Caco-2 (cell line): Measurements from ENCODE around the gene RANBP10. TPM values are rescaled to one million over a fixed set of nuclear protein-coding genes. Genes with fewer than 3 reads are reported as not detected.

Source experiments
- BruUV-seq: library from RNA; stranded (reverse); fragments of 400-500 nt; replicated peaks from 2 replicates; lab custom pipeline; 2021; lab: Mats Ljungman, UMichigan
- CTCF ChIA-PET: fragments of 300-600 bp; sonication (Branson Sonifier 250); formaldehyde crosslinking; loops from one replicate; lab custom pipeline; 2022; ENCODE audit warnings: antibody characterized with exemption; lab: Charles Lee
- POLR2A ChIA-PET: fragments of 300-600 bp; sonication (Branson Sonifier 250); formaldehyde crosslinking; loops from one replicate; lab custom pipeline; 2022; ENCODE audit warnings: antibody characterized with exemption; lab: Charles Lee
- DNase-seq, 2 experiments: peaks; one replicate each; pipeline versions ENCODE4 v3.0.0 to v3.0.0-alpha.2; 2020 to 2022
- H3K27me3 ChIP-seq: replicated peaks from 2 replicates; pipeline ENCODE4 v1.6.0; 2011; ENCODE audit warnings: low read length; ENCODE audit not compliant: control insufficient read depth, insufficient read depth
- H3K36me3 ChIP-seq: 2 replicates; pipeline ENCODE4 v1.5.1; 2011; ENCODE audit warnings: low read length; ENCODE audit not compliant: control insufficient read depth, insufficient read depth
- H3K4me1 ChIP-seq: fragments of 250-450 bp; sonication (Bioruptor Pico); 2 replicates; pipeline ENCODE4 v1.5.1; 2020; ENCODE audit warnings: mild to moderate bottlenecking
- H3K4me3 ChIP-seq: 2 replicates; pipeline ENCODE4 v1.5.1; 2011; ENCODE audit warnings: low read depth, mild to moderate bottlenecking, control low read depth, low read length
- H3K9me3 ChIP-seq: fragments of 250-450 bp; sonication (Bioruptor Pico); 2 replicates; pipeline ENCODE4 v1.5.1; 2020; ENCODE audit warnings: mild to moderate bottlenecking, moderate library complexity
- H3K27ac Mint-ChIP-seq: one replicate; pipeline ENCODE4 v1.8.0; 2022; ENCODE audit warnings: mixed read lengths; ENCODE audit not compliant: unreplicated experiment
- H3K27me3 Mint-ChIP-seq: one replicate; pipeline ENCODE4 v1.8.0; 2022; ENCODE audit warnings: mixed read lengths; ENCODE audit not compliant: insufficient read depth, unreplicated experiment
- H3K36me3 Mint-ChIP-seq: one replicate; pipeline ENCODE4 v1.8.0; 2022; ENCODE audit warnings: mild to moderate bottlenecking, mixed read lengths; ENCODE audit not compliant: insufficient read depth, unreplicated experiment
- H3K4me1 Mint-ChIP-seq: one replicate; pipeline ENCODE4 v1.8.0; 2022; ENCODE audit warnings: low read depth, mixed read lengths; ENCODE audit not compliant: unreplicated experiment
- H3K4me3 Mint-ChIP-seq: one replicate; pipeline ENCODE4 v1.8.0; 2022; ENCODE audit warnings: mild to moderate bottlenecking, moderate library complexity, mixed read lengths; ENCODE audit not compliant: unreplicated experiment
- H3K9me3 Mint-ChIP-seq: one replicate; pipeline ENCODE4 v1.8.0; 2022; ENCODE audit warnings: mixed read lengths; ENCODE audit not compliant: unreplicated experiment
- intact Hi-C: fragments of 100-400 bp; cut with micrococcal nuclease; formaldehyde crosslinking; loops from one replicate; pipeline ENCODE4 v1.10.0; 2022; ENCODE audit not compliant: unreplicated experiment
- total RNA-seq: library from RNA; stranded (reverse); gene quantifications from 2 replicates; pipeline ENCODE4 v1.2.3, GENCODE V29; 2022
- TF ChIP-seq, protein P1 (sequence below), 2 experiments: fragments of 200-600 bp in 1 of 2; IDR thresholded peaks; 1 replicate in 1 of 2; 2 replicates in 1 of 2; pipeline versions ENCODE4 v1.5.1 to v1.8.0; 2011 to 2022; ENCODE audit warnings: antibody characterized with exemption in 1 of 2, control low read depth in 1 of 2, inconsistent platforms in 1 of 2, low read depth in 1 of 2, low read length in 1 of 2, mild to moderate bottlenecking in 1 of 2, moderate library complexity in 1 of 2; ENCODE audit not compliant: insufficient read depth in 1 of 2, severe bottlenecking in 1 of 2, unreplicated experiment in 1 of 2

RANBP10 gene
- total RNA-seq, 1 experiment from 2014 or later, result 21.8 TPM

DNA sequence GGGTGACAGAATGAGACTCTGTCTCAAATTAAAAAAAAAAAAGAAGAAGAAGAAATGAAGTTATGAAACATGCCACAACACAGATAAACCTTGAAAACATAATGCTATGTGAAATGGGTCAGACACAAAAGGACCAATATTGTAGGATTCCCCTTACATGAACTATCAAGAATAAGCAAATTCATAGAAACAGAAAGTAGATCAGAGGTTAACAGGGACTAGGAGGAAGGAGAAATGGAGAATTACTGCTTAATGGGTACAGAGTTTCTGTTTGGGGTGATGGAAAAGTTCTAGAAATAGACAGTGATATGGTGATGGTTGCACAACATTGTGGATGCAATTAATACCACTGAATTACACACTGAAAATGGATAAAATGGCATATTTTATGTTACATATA lies 16.3 kb downstream of the RANBP10 start:
- Histone ChIP-seq H3K27me3 (no peaks in the 10 kb centered on the region), H3K4me1 (no peaks in the 10 kb centered on the region), H3K4me3 (no peak overlapping the region), H3K9me3 (0 out of 2 replicates have a peak, but pooled peaks cover 3% of the 10 kb centered on the region), H3K36me3 (no peaks in the 10 kb centered on the region)
- TF ChIP-seq, protein P1, sequence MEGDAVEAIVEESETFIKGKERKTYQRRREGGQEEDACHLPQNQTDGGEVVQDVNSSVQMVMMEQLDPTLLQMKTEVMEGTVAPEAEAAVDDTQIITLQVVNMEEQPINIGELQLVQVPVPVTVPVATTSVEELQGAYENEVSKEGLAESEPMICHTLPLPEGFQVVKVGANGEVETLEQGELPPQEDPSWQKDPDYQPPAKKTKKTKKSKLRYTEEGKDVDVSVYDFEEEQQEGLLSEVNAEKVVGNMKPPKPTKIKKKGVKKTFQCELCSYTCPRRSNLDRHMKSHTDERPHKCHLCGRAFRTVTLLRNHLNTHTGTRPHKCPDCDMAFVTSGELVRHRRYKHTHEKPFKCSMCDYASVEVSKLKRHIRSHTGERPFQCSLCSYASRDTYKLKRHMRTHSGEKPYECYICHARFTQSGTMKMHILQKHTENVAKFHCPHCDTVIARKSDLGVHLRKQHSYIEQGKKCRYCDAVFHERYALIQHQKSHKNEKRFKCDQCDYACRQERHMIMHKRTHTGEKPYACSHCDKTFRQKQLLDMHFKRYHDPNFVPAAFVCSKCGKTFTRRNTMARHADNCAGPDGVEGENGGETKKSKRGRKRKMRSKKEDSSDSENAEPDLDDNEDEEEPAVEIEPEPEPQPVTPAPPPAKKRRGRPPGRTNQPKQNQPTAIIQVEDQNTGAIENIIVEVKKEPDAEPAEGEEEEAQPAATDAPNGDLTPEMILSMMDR (IDR thresholded peaks at IDR 0.05; ENCODE audit: insufficient read depth in 1 of 2, low read depth in 1 of 2, low read length in 1 of 2, severe bottlenecking in 1 of 2, unreplicated experiment in 1 of 2), result no peak
- Mint-ChIP-seq H3K9me3 (no peaks in the 10 kb centered on the region), H3K36me3 (no peaks in the 10 kb centered on the region), H3K27me3 (no peaks in the 10 kb centered on the region), H3K4me1 (no peaks in the 10 kb centered on the region), H3K27ac (no peak overlapping the region), H3K4me3 (no peak overlapping the region)
- POLR2A ChIA-PET, result no interaction called here
- intact Hi-C loops, result no loop called here
- CTCF ChIA-PET, result no interaction called here
- no TSS peak for BruUV-seq
- no peak for DNase-seq

DNA sequence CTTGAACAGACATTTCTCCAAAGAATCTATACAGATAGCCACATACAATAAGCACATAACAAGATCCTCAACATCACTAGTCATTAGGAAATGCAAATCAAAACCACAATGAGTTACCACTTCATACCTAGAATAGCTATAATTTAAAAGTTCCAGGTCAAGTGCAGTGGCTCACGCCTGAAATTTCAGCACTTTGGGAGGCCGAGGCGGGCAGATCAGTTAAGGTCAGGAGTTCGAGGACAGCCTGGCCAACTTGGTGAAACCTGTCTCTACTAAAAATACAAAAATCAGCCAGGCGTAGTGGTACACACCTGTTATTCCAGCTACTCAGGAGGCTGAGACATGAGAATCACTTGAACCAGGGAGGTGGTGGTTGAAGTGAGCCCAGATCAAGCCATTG lies 19.9 kb downstream of the RANBP10 start:
- H3K4me3 Mint-ChIP-seq, result no peak overlapping the region
- Histone ChIP-seq H3K36me3 (no peaks in the 10 kb centered on the region), H3K4me3 (no peak overlapping the region), H3K27me3 (no peaks in the 10 kb centered on the region), H3K4me1 (no peaks in the 10 kb centered on the region), H3K9me3 (0 out of 2 replicates have a peak, but pooled peaks cover 3% of the 10 kb centered on the region)
- H3K36me3 Mint-ChIP-seq, result peaks cover 9% of the 10 kb centered on the region
- ChIA-PET POLR2A (no interaction called here), CTCF (no interaction called here)
- H3K27ac Mint-ChIP-seq, result no peak overlapping the region
- TF ChIP-seq, protein P1 (IDR thresholded peaks at IDR 0.05; ENCODE audit: insufficient read depth in 1 of 2, low read depth in 1 of 2, low read length in 1 of 2, severe bottlenecking in 1 of 2, unreplicated experiment in 1 of 2), result no peak
- H3K4me1 Mint-ChIP-seq, result no peaks in the 10 kb centered on the region
- intact Hi-C loops, result no loop called here
- DNase-seq, result no peak
- no peaks in the 10 kb centered on the region for H3K9me3 Mint-ChIP-seq
- BruUV-seq, result no TSS peak
- H3K27me3 Mint-ChIP-seq, result no peaks in the 10 kb centered on the region

DNA sequence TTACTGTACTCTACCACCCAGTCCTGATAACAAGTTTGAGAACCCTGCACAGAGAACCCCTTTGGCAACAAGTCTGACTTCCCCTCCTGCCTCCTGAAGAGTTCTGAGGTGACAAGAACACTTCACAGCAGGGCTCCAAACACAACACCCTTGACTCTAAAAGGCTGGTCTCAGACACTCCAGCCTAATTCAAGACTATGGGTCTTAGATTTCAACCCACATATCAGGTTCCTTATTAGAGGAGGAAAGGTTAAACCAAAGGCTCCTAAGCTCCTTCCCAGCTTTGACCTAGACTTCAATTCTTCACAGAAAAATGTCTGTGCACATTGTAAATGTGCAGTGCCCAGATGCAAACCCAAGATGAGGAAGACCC lies 23.0 kb downstream of the RANBP10 start:
- no peaks in the 10 kb centered on the region for H3K4me1 ChIP-seq
- H3K4me3 ChIP-seq, result no peak overlapping the region
- Mint-ChIP-seq H3K4me3 (no peak overlapping the region), H3K4me1 (no peaks in the 10 kb centered on the region), H3K27ac (no peak overlapping the region), H3K9me3 (no peaks in the 10 kb centered on the region), H3K36me3 (peaks cover 9% of the 10 kb centered on the region), H3K27me3 (no peaks in the 10 kb centered on the region)
- H3K36me3 ChIP-seq, result no peaks in the 10 kb centered on the region; the same call in 1 of the 2 replicates
- no peak for DNase-seq
- CTCF ChIA-PET, result no interaction called here
- TF ChIP-seq, protein P1 (IDR thresholded peaks at IDR 0.05; ENCODE audit: insufficient read depth in 1 of 2, low read depth in 1 of 2, low read length in 1 of 2, severe bottlenecking in 1 of 2, unreplicated experiment in 1 of 2), result no peak
- intact Hi-C loops, result no loop called here
- BruUV-seq, result no TSS peak
- POLR2A ChIA-PET, result interaction anchor here (0.7 kb wide), 1 partner anchor 536 kb away, joined by 6 read pairs; no protein-coding TSS in a partner anchor
- H3K27me3 ChIP-seq, result no peaks in the 10 kb centered on the region
- H3K9me3 ChIP-seq, result no peaks in the 10 kb centered on the region
